PC-3 (cell line): ENCODE results near the gene SHC4. TPM values are rescaled to one million over a fixed set of nuclear protein-coding genes. Genes with fewer than 3 reads are reported as not detected.

Experiments used
- ATAC-seq: fragments of 200-7000 bp; cut with Tn5 transposase; 2 replicates; pipeline ENCODE4 v1.9.1; 2020; ENCODE audit warnings: mild to moderate bottlenecking, moderate library complexity
- BruUV-seq: library from RNA; stranded (reverse); fragments of 400-500 nt; replicated peaks from 2 replicates; lab custom pipeline; 2021; lab: Mats Ljungman, UMichigan
- CTCF ChIA-PET: fragments of 300-600 bp; sonication (Branson Sonifier 250); formaldehyde crosslinking; loops from one replicate; lab custom pipeline; 2022; ENCODE audit warnings: antibody characterized with exemption; lab: Charles Lee
- POLR2A ChIA-PET: fragments of 300-600 bp; sonication (Branson Sonifier 250); formaldehyde crosslinking; loops from one replicate; lab custom pipeline; 2022; ENCODE audit warnings: antibody characterized with exemption; ENCODE audit not compliant: unreplicated experiment; lab: Charles Lee
- DNase-seq: peaks from one replicate; pipeline ENCODE4 v3.0.0-alpha.2; 2015
- H2AFZ ChIP-seq: fragments of 300-600 bp; sonication (generic); 2 replicates; pipeline ENCODE4 v1.6.0; 2016; ENCODE audit warnings: antibody characterized with exemption, low read length
- H3F3A ChIP-seq: fragments of 300-600 bp; sonication (generic); one replicate; pipeline ENCODE4 v1.6.0; 2017; ENCODE audit warnings: antibody characterized with exemption, low read length, control low read depth, mild to moderate bottlenecking; ENCODE audit not compliant: unreplicated experiment
- H3K27ac ChIP-seq: fragments of 300-600 bp; sonication (generic); 2 replicates; pipeline ENCODE4 v1.5.1; 2016; ENCODE audit warnings: mild to moderate bottlenecking, low read length
- H3K27me3 ChIP-seq: fragments of 300-600 bp; sonication (generic); 2 replicates; pipeline ENCODE4 v1.6.1; 2016; ENCODE audit warnings: low read length, mixed read lengths
- H3K36me3 ChIP-seq: fragments of 300-600 bp; sonication (generic); 2 replicates; pipeline ENCODE4 v1.6.1; 2016; ENCODE audit warnings: low read depth, mixed run types, low read length, mixed read lengths
- H3K4me1 ChIP-seq: fragments of 300-600 bp; sonication (generic); 2 replicates; pipeline ENCODE4 v1.5.1; 2016; ENCODE audit warnings: low read length; ENCODE audit not compliant: insufficient read depth
- H3K4me2 ChIP-seq: fragments of 300-600 bp; sonication (generic); 2 replicates; pipeline ENCODE4 v1.6.0; 2016; ENCODE audit warnings: low read length
- H3K4me3 ChIP-seq: fragments of 300-600 bp; sonication (generic); 2 replicates; pipeline ENCODE4 v1.5.1; 2016; ENCODE audit warnings: mild to moderate bottlenecking, low read length, mixed read lengths
- H3K79me2 ChIP-seq: fragments of 300-600 bp; sonication (generic); 2 replicates; pipeline ENCODE4 v1.6.1; 2017; ENCODE audit warnings: low read length, mixed read lengths
- H3K9ac ChIP-seq: fragments of 300-600 bp; sonication (generic); 2 replicates; pipeline ENCODE4 v1.6.0; 2016; ENCODE audit warnings: mild to moderate bottlenecking, low read length
- H3K9me2 ChIP-seq: fragments of 300-600 bp; sonication (generic); replicated peaks from 2 replicates; pipeline ENCODE4 v1.6.1; 2016; ENCODE audit warnings: mixed run types, low read length, mixed read lengths
- H3K9me3 ChIP-seq: fragments of 300-600 bp; sonication (generic); 2 replicates; pipeline ENCODE4 v1.6.1; 2016; ENCODE audit warnings: low read length, mixed read lengths
- H4K20me1 ChIP-seq: fragments of 300-600 bp; sonication (generic); 2 replicates; pipeline ENCODE4 v1.6.1; 2016; ENCODE audit warnings: low read length, mixed read lengths
- CTCF ChIP-seq: fragments of 300-600 bp; sonication (generic); conservative IDR thresholded peaks from 2 replicates; pipeline ENCODE4 v1.5.1; 2017; ENCODE audit warnings: antibody characterized with exemption, low read depth, mild to moderate bottlenecking, low read length
- EZH2 ChIP-seq: fragments of 300-600 bp; sonication (generic); IDR thresholded peaks from one replicate; pipeline ENCODE4 v1.6.1; 2017; ENCODE audit warnings: antibody characterized with exemption, mild to moderate bottlenecking, low read length; ENCODE audit not compliant: unreplicated experiment
- EZH2phosphoT487 ChIP-seq: fragments of 300-600 bp; sonication (generic); IDR thresholded peaks from 2 replicates; pipeline ENCODE4 v1.6.1; 2018; ENCODE audit warnings: mild to moderate bottlenecking, antibody characterized with exemption, low read length, borderline replicate concordance
- intact Hi-C: fragments of 100-400 bp; cut with micrococcal nuclease; formaldehyde crosslinking; loops from 2 replicates; pipeline ENCODE4 v1.9.0; 2023
- total RNA-seq: library from RNA; depleted of rRNA; stranded (reverse); fragments of >200 nt; gene quantifications from 2 replicates; pipeline ENCODE4 v1.2.3, GENCODE V29; 2014

SHC4 gene
- total RNA-seq, 1 experiment from 2014 or later = 2.4 TPM

GRCh38 chr15:48940508-48940907 lies 23.2 kb downstream of the SHC4 start:
- no peaks in the 10 kb centered on the region for H3K9me3 ChIP-seq
- H3K4me2 ChIP-seq = 0 out of 2 replicates have a peak overlapping the region, but pooled peaks have one; percentile 67
- H3K27ac ChIP-seq = peak overlapping the region; percentile 100
- peaks cover 47% of the 10 kb centered on the region for H3K4me1 ChIP-seq
- H3K9me2 ChIP-seq = 0 out of 2 replicates have a peak, but pooled peaks cover 4% of the 10 kb centered on the region
- DNase-seq (peak; percentile 86), ATAC-seq (peak; percentile 69)
- intact Hi-C loops = no loop called here
- no peaks in the 10 kb centered on the region for H3K79me2 ChIP-seq
- H3K27me3 ChIP-seq = no peaks in the 10 kb centered on the region
- no peaks in the 10 kb centered on the region for H3F3A ChIP-seq
- ChIA-PET CTCF (interaction anchor here (1.1 to 1.5 kb wide), 2 partner anchors 23 to 35 kb away, joined by 3 to 4 read pairs; partner anchors contain the start of gene SHC4), POLR2A (interaction anchor here (0.6 to 0.7 kb wide), 2 partner anchors 201 to 220 kb away, joined by 3 read pairs; no protein-coding TSS in a partner anchor)
- BruUV-seq = no TSS peak
- H3K36me3 ChIP-seq = no peaks in the 10 kb centered on the region
- peak overlapping the region; percentile 94 for H3K9ac ChIP-seq
- H3K4me3 ChIP-seq = no peak overlapping the region
- no peak overlapping the region for H2AFZ ChIP-seq
- no peak for TF ChIP-seq EZH2phosphoT487
- no peak for TF ChIP-seq EZH2
- TF ChIP-seq CTCF = no peak
- H4K20me1 ChIP-seq = no peaks in the 10 kb centered on the region

- ATAC-seq (peak; percentile 76), DNase-seq (peak; percentile 89)
- H3K9ac ChIP-seq = peak overlapping the region; percentile 94
- H4K20me1 ChIP-seq = no peaks in the 10 kb centered on the region
- H3K79me2 ChIP-seq = no peaks in the 10 kb centered on the region
- no peaks in the 10 kb centered on the region for H3K27me3 ChIP-seq
- no peaks in the 10 kb centered on the region for H3F3A ChIP-seq
- POLR2A ChIA-PET = interaction anchor here (0.6 to 0.9 kb wide), 3 partner anchors 10 to 557 kb away, joined by 3 read pairs; no protein-coding TSS in a partner anchor
- H3K4me2 ChIP-seq = peak overlapping the region; percentile 45
- H3K36me3 ChIP-seq = no peaks in the 10 kb centered on the region
- H3K9me3 ChIP-seq = no peaks in the 10 kb centered on the region
- H3K4me3 ChIP-seq = 0 out of 2 replicates have a peak overlapping the region, but pooled peaks have one; percentile 3
- no peak overlapping the region for H2AFZ ChIP-seq
- TF ChIP-seq EZH2 (no peak), CTCF (no peak), EZH2phosphoT487 (no peak)
- BruUV-seq = no TSS peak
- H3K4me1 ChIP-seq = peaks cover 40% of the 10 kb centered on the region
- H3K9me2 ChIP-seq = 0 out of 2 replicates have a peak, but pooled peaks cover 4% of the 10 kb centered on the region
- peak overlapping the region; percentile 100 for H3K27ac ChIP-seq
- intact Hi-C loops = no loop called here
- CTCF ChIA-PET = interaction anchor here (1.1 to 1.5 kb wide), 3 partner anchors 24 to 36 kb away, joined by 3 to 4 read pairs (median 4); partner anchors contain the start of gene SHC4
Measured at GRCh38 chr15:48939648-48940047, 24.1 kb downstream of the SHC4 start.

- Histone ChIP-seq H3K27me3 (no peaks in the 10 kb centered on the region), H3K4me1 (peaks cover 40% of the 10 kb centered on the region), H2AFZ (no peak overlapping the region), H4K20me1 (no peaks in the 10 kb centered on the region), H3K9ac (no peak overlapping the region), H3K4me2 (no peak overlapping the region), H3K9me3 (no peaks in the 10 kb centered on the region), H3K36me3 (no peaks in the 10 kb centered on the region), H3K79me2 (no peaks in the 10 kb centered on the region), H3K9me2 (no peaks in the 10 kb centered on the region), H3K27ac (no peak overlapping the region), H3K4me3 (no peak overlapping the region), H3F3A (no peaks in the 10 kb centered on the region)
- ChIA-PET POLR2A (no interaction called here), CTCF (no interaction called here)
- no TSS peak for BruUV-seq
- ATAC-seq = no peak
- intact Hi-C loops = no loop called here
- TF ChIP-seq EZH2phosphoT487 (no peak), CTCF (no peak), EZH2 (no peak)
- DNase-seq = no peak
Measured at GRCh38 chr15:48937886-48938285, 25.8 kb downstream of the SHC4 start.
